ENCODE results near the gene RCAN3.

RCAN3 gene

GRCh38 chr1:24564695-24565094 lies 62.1 kb downstream of the RCAN3 start:
- no peak overlapping the region for H3K9ac ChIP-seq (ENCODE audit: low read depth, low read length)
- 100% methylated on average over 1 of the region's 2 CpGs for WGBS
- peaks cover 11% of the 10 kb centered on the region for H3K4me1 ChIP-seq (ENCODE audit: insufficient read depth, low read length)
- no peak overlapping the region for H3K27ac ChIP-seq (ENCODE audit: low read depth, low read length)
- no peaks in the 10 kb centered on the region for H3K9me3 ChIP-seq (ENCODE audit: insufficient read depth, low read depth, low read length)
- no peaks in the 10 kb centered on the region for H3K27me3 ChIP-seq (ENCODE audit: insufficient read depth, low read length)
- no peaks in the 10 kb centered on the region for H3K36me3 ChIP-seq (ENCODE audit: insufficient read depth, low read length)
- no peak overlapping the region for H3K4me3 ChIP-seq (ENCODE audit: low read length)

- H3K36me3 ChIP-seq (ENCODE audit: insufficient read depth, low read length): no peaks in the 10 kb centered on the region
- no peak overlapping the region for H3K27ac ChIP-seq (ENCODE audit: low read depth, low read length)
- H3K4me3 ChIP-seq (ENCODE audit: low read length): no peak overlapping the region
- no peak overlapping the region for H3K9ac ChIP-seq (ENCODE audit: low read depth, low read length)
- H3K9me3 ChIP-seq (ENCODE audit: insufficient read depth, low read depth, low read length): no peaks in the 10 kb centered on the region
- 80% methylated on average over 3 of the region's 3 CpGs for WGBS
- H3K4me1 ChIP-seq (ENCODE audit: insufficient read depth, low read length): peaks cover 11% of the 10 kb centered on the region
- no peaks in the 10 kb centered on the region for H3K27me3 ChIP-seq (ENCODE audit: insufficient read depth, low read length)
Observed at GRCh38 chr1:24566236-24566867, 63.7 kb downstream of the RCAN3 start.

DNA sequence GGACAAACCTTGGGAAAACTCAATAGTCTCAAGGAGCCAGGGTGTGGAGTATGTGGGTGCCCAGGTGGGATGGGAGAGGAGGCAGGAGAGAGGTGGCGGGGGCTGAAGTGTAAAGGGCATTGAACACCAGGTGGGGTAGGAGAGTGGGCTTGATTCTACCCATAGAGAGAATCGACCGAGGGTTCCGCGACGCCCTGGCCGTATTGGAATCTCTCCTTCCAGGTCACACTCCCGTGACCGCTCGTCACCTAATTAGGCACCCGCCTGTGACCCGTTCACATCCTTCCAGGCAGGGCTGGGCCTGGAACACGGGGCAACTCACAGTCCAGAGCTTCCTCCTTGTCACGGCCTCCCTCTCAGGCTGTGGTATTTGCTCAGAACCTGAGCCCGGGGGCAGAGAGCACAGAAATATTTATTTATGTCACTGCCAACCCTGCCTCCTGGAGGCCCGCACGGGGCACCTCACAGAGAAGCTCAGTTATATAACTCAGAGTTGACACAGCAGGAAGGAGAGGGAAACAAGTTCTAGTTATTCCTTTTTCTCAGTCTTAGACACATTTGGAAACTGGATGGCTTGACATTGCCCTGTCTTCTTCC lies 65.3 kb downstream of the RCAN3 start:
- Histone ChIP-seq H3K4me1 (ENCODE audit: insufficient read depth, low read length) (peaks cover 11% of the 10 kb centered on the region), H3K36me3 (ENCODE audit: insufficient read depth, low read length) (no peaks in the 10 kb centered on the region), H3K27me3 (ENCODE audit: insufficient read depth, low read length) (no peaks in the 10 kb centered on the region), H3K9me3 (ENCODE audit: insufficient read depth, low read depth, low read length) (no peaks in the 10 kb centered on the region), H3K9ac (ENCODE audit: low read depth, low read length) (no peak overlapping the region), H3K27ac (ENCODE audit: low read depth, low read length) (no peak overlapping the region), H3K4me3 (ENCODE audit: low read length) (no peak overlapping the region)
- 84% methylated on average over 17 of the region's 17 CpGs for WGBS

DNA sequence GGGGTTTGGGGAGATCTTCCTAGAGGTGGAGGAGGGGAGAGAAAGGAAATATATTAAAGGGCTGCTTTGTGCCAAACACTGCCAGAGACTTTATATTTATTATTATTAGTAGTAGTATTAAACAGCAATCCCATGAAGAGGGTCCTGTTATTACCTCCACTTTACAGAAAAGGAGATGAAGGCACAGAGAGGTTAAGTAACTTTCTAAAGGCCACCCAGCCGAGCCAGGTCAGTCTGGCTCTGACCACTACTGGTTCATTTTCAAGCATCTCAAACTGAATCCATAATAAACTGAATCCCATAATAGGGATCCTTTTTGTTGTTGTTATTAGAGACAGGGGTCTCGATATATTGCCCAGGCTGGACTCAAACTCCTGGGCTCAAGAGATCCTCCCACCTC lies 65.8 kb downstream of the RCAN3 start:
- H3K27ac ChIP-seq (ENCODE audit: low read depth, low read length): no peak overlapping the region

DNA sequence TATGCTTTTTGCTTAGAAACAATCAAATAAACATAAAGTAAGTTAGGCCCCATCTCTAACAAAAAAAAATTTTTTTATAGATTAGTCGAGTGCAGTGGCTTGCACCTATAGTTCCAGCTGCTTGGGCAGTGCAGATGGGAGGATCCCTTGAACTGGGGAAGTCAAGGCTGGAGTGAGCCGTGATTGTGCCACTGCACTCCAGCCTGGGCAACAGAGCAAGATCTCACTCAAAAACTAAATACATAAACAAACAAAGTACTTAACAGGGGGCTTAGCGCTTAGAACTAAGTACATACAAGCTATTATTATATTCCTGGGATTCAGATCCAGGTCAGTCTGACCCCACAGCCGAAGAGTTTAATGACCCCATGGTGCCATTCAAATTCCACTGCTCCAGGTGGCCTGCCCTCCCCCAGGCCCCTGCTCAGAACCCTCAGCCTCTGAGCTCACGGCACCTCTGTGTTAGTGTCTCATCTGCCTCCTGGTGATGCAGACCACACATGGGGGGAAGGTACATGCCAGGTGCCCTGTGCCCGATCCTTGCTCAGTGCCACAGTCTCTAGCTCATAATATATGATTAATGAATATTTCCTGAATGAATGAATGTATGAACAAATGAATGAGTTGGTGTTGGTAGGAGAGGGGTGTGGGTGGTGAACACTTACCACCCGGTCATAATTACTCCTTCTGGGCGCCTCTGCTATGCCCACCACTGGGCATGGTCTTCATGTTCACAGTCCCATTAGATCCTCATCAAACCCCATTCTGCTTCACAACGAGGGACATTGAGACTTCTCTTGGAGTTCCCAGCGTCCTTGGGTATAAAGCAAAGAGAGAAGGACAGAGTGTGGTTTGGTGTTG lies 67.9 kb downstream of the RCAN3 start:
- Histone ChIP-seq H3K27ac (ENCODE audit: low read depth, low read length) (no peak overlapping the region), H3K9ac (ENCODE audit: low read depth, low read length) (no peak overlapping the region), H3K36me3 (ENCODE audit: insufficient read depth, low read length) (no peaks in the 10 kb centered on the region), H3K4me3 (ENCODE audit: low read length) (no peak overlapping the region), H3K27me3 (ENCODE audit: insufficient read depth, low read length) (no peaks in the 10 kb centered on the region), H3K9me3 (ENCODE audit: insufficient read depth, low read depth, low read length) (no peaks in the 10 kb centered on the region), H3K4me1 (ENCODE audit: insufficient read depth, low read length) (peaks cover 11% of the 10 kb centered on the region; the same call in 1 of the 2 replicates)
- WGBS: 88% methylated on average over 10 of the region's 10 CpGs

More for the DNA sequence above, 65.8 kb downstream of the RCAN3 start:
- 85% methylated on average over 2 of the region's 2 CpGs for WGBS
- no peak overlapping the region for H3K4me3 ChIP-seq (ENCODE audit: low read length)
- H3K4me1 ChIP-seq (ENCODE audit: insufficient read depth, low read length): peaks cover 11% of the 10 kb centered on the region; the same call in 1 of the 2 replicates
- H3K36me3 ChIP-seq (ENCODE audit: insufficient read depth, low read length): no peaks in the 10 kb centered on the region
- H3K9me3 ChIP-seq (ENCODE audit: insufficient read depth, low read depth, low read length): no peaks in the 10 kb centered on the region
- no peak overlapping the region for H3K9ac ChIP-seq (ENCODE audit: low read depth, low read length)
- no peaks in the 10 kb centered on the region for H3K27me3 ChIP-seq (ENCODE audit: insufficient read depth, low read length)

DNA sequence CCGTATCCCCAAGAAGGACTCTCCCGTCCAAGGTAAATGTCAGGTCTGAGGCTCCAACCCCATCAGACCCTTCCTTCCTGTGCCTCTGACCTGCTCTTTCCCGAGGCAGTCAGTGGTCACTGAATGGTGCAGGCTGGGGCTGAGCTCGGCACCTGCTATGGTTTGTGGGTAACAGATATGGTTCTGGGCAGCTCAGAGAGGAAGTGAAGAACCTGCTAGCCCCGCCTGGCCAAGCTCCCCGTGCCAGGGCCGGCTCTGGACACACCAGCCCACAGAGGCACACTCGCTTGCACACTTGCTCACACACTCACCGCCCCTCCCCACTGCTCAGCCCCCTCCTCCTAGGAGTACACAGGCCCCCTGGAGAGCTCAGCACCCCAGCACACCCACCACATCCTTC lies 69.7 kb downstream of the RCAN3 start:
- no peaks in the 10 kb centered on the region for H3K27me3 ChIP-seq (ENCODE audit: insufficient read depth, low read length)
- 92% methylated on average over 9 of the region's 9 CpGs for WGBS
- H3K36me3 ChIP-seq (ENCODE audit: insufficient read depth, low read length): no peaks in the 10 kb centered on the region
- no peak overlapping the region for H3K9ac ChIP-seq (ENCODE audit: low read depth, low read length)
- H3K9me3 ChIP-seq (ENCODE audit: insufficient read depth, low read depth, low read length): no peaks in the 10 kb centered on the region
- no peaks in the 10 kb centered on the region for H3K4me1 ChIP-seq (ENCODE audit: insufficient read depth, low read length)
- no peak overlapping the region for H3K27ac ChIP-seq (ENCODE audit: low read depth, low read length)
- no peak overlapping the region for H3K4me3 ChIP-seq (ENCODE audit: low read length)

- Histone ChIP-seq H3K27me3 (ENCODE audit: insufficient read depth, low read length) (no peaks in the 10 kb centered on the region), H3K4me1 (ENCODE audit: insufficient read depth, low read length) (no peaks in the 10 kb centered on the region), H3K9ac (ENCODE audit: low read depth, low read length) (no peak overlapping the region), H3K9me3 (ENCODE audit: insufficient read depth, low read depth, low read length) (no peaks in the 10 kb centered on the region), H3K27ac (ENCODE audit: low read depth, low read length) (no peak overlapping the region), H3K4me3 (ENCODE audit: low read length) (no peak overlapping the region), H3K36me3 (ENCODE audit: insufficient read depth, low read length) (no peaks in the 10 kb centered on the region)
- WGBS: 76% methylated on average over 13 of the region's 14 CpGs
Observed at GRCh38 chr1:24575905-24576587, 73.4 kb downstream of the RCAN3 start.

- no peaks in the 10 kb centered on the region for H3K36me3 ChIP-seq (ENCODE audit: insufficient read depth, low read length)
- H3K9me3 ChIP-seq (ENCODE audit: insufficient read depth, low read depth, low read length): no peaks in the 10 kb centered on the region
- WGBS: 94% methylated on average over 6 of the region's 7 CpGs
- no peaks in the 10 kb centered on the region for H3K4me1 ChIP-seq (ENCODE audit: insufficient read depth, low read length)
- H3K27ac ChIP-seq (ENCODE audit: low read depth, low read length): no peak overlapping the region
- H3K9ac ChIP-seq (ENCODE audit: low read depth, low read length): no peak overlapping the region
- no peak overlapping the region for H3K4me3 ChIP-seq (ENCODE audit: low read length)
- no peaks in the 10 kb centered on the region for H3K27me3 ChIP-seq (ENCODE audit: insufficient read depth, low read length)
Observed at GRCh38 chr1:24578846-24579245, 76.2 kb downstream of the RCAN3 start.

GRCh38 chr1:24580756-24581155 lies 78.1 kb downstream of the RCAN3 start:
- Histone ChIP-seq H3K4me3 (ENCODE audit: low read length) (no peak overlapping the region), H3K4me1 (ENCODE audit: insufficient read depth, low read length) (no peaks in the 10 kb centered on the region), H3K27ac (ENCODE audit: low read depth, low read length) (no peak overlapping the region), H3K9me3 (ENCODE audit: insufficient read depth, low read depth, low read length) (no peaks in the 10 kb centered on the region), H3K27me3 (ENCODE audit: insufficient read depth, low read length) (no peaks in the 10 kb centered on the region), H3K9ac (ENCODE audit: low read depth, low read length) (no peak overlapping the region), H3K36me3 (ENCODE audit: insufficient read depth, low read length) (no peaks in the 10 kb centered on the region)
- WGBS: 85% methylated on average over 10 of the region's 10 CpGs

DNA sequence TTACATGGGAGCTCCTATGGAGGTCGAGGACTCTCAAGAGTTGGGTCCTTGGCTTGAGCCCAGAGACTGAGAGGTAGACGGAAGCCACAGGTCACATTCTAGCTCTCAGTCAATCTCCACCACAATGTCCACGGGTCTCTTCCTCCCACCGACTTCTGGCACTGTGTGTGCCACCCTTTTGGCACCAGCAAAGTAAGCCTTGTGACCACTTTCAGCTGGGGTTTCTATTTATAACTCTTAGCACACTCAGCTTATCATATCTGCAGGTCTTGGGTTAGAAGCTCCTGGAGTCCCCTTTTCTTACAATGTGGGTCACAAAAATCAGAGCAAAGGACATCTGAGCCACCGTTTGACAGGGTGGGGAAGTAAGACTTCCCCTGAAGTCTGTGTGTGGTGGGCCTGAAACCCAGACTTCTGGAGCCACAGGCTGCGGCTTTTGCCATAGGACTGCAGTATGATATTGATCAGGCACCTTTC lies 81.6 kb downstream of the RCAN3 start:
- no peaks in the 10 kb centered on the region for H3K36me3 ChIP-seq (ENCODE audit: insufficient read depth, low read length)
- H3K4me3 ChIP-seq (ENCODE audit: low read length): no peak overlapping the region
- 91% methylated on average over 6 of the region's 6 CpGs for WGBS
- H3K9ac ChIP-seq (ENCODE audit: low read depth, low read length): no peak overlapping the region
- no peaks in the 10 kb centered on the region for H3K9me3 ChIP-seq (ENCODE audit: insufficient read depth, low read depth, low read length)
- no peaks in the 10 kb centered on the region for H3K4me1 ChIP-seq (ENCODE audit: insufficient read depth, low read length)
- no peaks in the 10 kb centered on the region for H3K27me3 ChIP-seq (ENCODE audit: insufficient read depth, low read length)
- no peak overlapping the region for H3K27ac ChIP-seq (ENCODE audit: low read depth, low read length)

DNA sequence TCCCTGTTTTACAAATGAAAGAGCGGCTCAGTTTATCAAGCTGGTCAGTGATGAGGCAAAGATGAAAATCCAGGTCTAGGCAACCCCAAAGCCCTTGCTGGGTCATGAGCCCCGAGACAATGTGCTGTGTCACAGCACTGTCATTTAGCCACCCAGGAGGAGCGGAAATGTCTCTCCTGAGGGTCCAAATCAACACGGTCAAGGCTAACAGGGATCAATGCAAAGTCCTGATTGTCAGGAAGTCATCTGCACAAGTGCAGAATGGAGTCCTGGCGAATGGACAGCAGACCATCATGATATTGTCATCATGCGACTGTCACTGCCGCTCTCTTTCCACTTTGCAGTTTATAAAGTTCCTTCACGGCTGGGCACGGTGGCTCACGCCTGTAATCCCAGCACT lies 83.5 kb downstream of the RCAN3 start:
- no peaks in the 10 kb centered on the region for H3K4me1 ChIP-seq (ENCODE audit: insufficient read depth, low read length)
- 87% methylated on average over 10 of the region's 10 CpGs for whole genome bisulfite sequencing
- H3K27ac ChIP-seq (ENCODE audit: low read depth, low read length): no peak overlapping the region

More for the DNA sequence above, 83.5 kb downstream of the RCAN3 start:
- H3K9ac ChIP-seq (ENCODE audit: low read depth, low read length): no peak overlapping the region
- no peaks in the 10 kb centered on the region for H3K9me3 ChIP-seq (ENCODE audit: insufficient read depth, low read depth, low read length)
- H3K27me3 ChIP-seq (ENCODE audit: insufficient read depth, low read length): no peaks in the 10 kb centered on the region
- no peaks in the 10 kb centered on the region for H3K36me3 ChIP-seq (ENCODE audit: insufficient read depth, low read length)
- no peak overlapping the region for H3K4me3 ChIP-seq (ENCODE audit: low read length)

Measured in HUES64 (cell line).